Stomach (tissue), 9 donors: ENCODE measurements around the gene CAPN3. TPM values are rescaled to one million over a fixed set of nuclear protein-coding genes. Genes with fewer than 3 reads are reported as not detected.

ENCODE experiments used
- DNase-seq, 2 donors: peaks; one replicate each; pipeline versions ENCODE4 v3.0.0 to v3.0.0-alpha.2; 2013 to 2019
- H3K27ac ChIP-seq, 5 donors: fragments of 200-600 bp in 4 of 5; sonication (generic) in 4 of 5; one replicate each; pipeline ENCODE4 v1.5.1; 2013 to 2019; ENCODE audit warnings: mild to moderate bottlenecking in 1 of 5, moderate library complexity in 1 of 5
- H3K27me3 ChIP-seq, 3 donors: fragments of 200-600 bp; sonication (generic); one replicate each; pipeline ENCODE4 v1.5.1; 2017 to 2019; ENCODE audit warnings: mixed run types in 1 of 3
- H3K36me3 ChIP-seq, 4 donors: fragments of 200-600 bp; sonication (generic); 1 replicate in 3 of 4; 2 replicates in 1 of 4; pipeline ENCODE4 v1.5.1; 2016 to 2019
- H3K4me1 ChIP-seq, 4 donors: fragments of 200-600 bp; sonication (generic); one replicate each; pipeline ENCODE4 v1.5.1; 2016 to 2019
- H3K4me3 ChIP-seq, 4 donors: fragments of 200-600 bp; sonication (generic) in 3 of 4; one replicate each; pipeline ENCODE4 v1.5.1; 2016 to 2019; ENCODE audit warnings: mild to moderate bottlenecking in 1 of 4
- H3K9me3 ChIP-seq, 4 donors: fragments of 200-600 bp; sonication (generic); one replicate each; pipeline ENCODE4 v1.5.1; 2016 to 2019
- CTCF ChIP-seq, 7 experiments: fragments of 450-650 bp in 4 of 7; fragments of 200-600 bp in 3 of 7; sonication (generic) in 3 of 7; IDR thresholded peaks; one replicate each; pipeline ENCODE4 v1.5.1; 2016 to 2019; ENCODE audit warnings: antibody characterized with exemption in 7 of 7, control low read depth in 2 of 7, mild to moderate bottlenecking in 1 of 7
- EP300 ChIP-seq: sonication (generic); formaldehyde crosslinking; IDR thresholded peaks from one replicate; pipeline ENCODE4 v1.6.1; 2017; ENCODE audit warnings: antibody characterized with exemption
- POLR2A ChIP-seq, 4 donors: fragments of 450-650 bp; IDR thresholded peaks; one replicate each; pipeline ENCODE4 v1.6.1; 2016; ENCODE audit warnings: antibody characterized with exemption in 4 of 4, control low read depth in 2 of 4, mild to moderate bottlenecking in 1 of 4, moderate library complexity in 1 of 4
- POLR2AphosphoS5 ChIP-seq, 3 donors: sonication (generic); formaldehyde crosslinking; IDR thresholded peaks; one replicate each; pipeline ENCODE4 v1.6.1; 2016; ENCODE audit warnings: antibody characterized with exemption in 3 of 3
- WGBS, 5 donors: extraction: QIAGEN DNeasy Blood & Tissue Kit in 3 of 5; methylation state at CpG; one replicate each; pipeline versions ENCODE4 v1.1.5 to v1.1.7; 2013 to 2018; 5-methylcytosine and 5-hydroxymethylcytosine counted together
- intact Hi-C: fragments of 100-400 bp; cut with DNase I; formaldehyde crosslinking; loops from one replicate; pipeline ENCODE4 v1.15.1; 2023; ENCODE audit warnings: low total_unique reads
- polyA plus RNA-seq, 3 donors: library from polyadenylated mRNA; stranded (reverse); fragments of 200-250 nt; gene quantifications; one replicate each; pipeline ENCODE4 v1.2.3, GENCODE V29; 2013
- total RNA-seq, 5 donors: library from RNA; depleted of rRNA; stranded (reverse); fragments of >200 nt; gene quantifications; one replicate each; pipeline versions ENCODE4 v1.1.0 to v1.2.3, GENCODE V29; 2014 to 2016
- donor health status: healthy with polysubstance abuse.
- donor health status: Bipolar disorder and iron deficiency.
- donor health status: healthy.

Gene CAPN3
- total and polyA plus RNA-seq, 8 donors, result 0.29 to 244 (median 10.9) TPM

- no peak overlapping the region for H3K4me3 ChIP-seq
- H3K27ac ChIP-seq, result no peak overlapping the region
- TF ChIP-seq POLR2A (IDR thresholded peaks at IDR 0.05) (no peak), EP300 (no peak), POLR2AphosphoS5 (IDR thresholded peaks at IDR 0.05) (no peak), CTCF (IDR thresholded peaks at IDR 0.05) (no peak)
- intact Hi-C loops, result no loop called here
- WGBS, 5 donors, result 82 to 92% (median 91%) methylated on average over 4 of the region's 4 CpGs
- no peaks in the 10 kb centered on the region for H3K36me3 ChIP-seq
- H3K4me1 ChIP-seq, result no peaks in the 10 kb centered on the region
- peaks cover 0 to 10% (median 4%) of the 10 kb centered on the region in 4 donors for H3K9me3 ChIP-seq
- no peak for DNase-seq
- H3K27me3 ChIP-seq, result no peaks in the 10 kb centered on the region
Observed at GRCh38 chr15:42373936-42374335, 14.6 kb downstream of the CAPN3 start.

GRCh38 chr15:42374810-42375209 lies 15.5 kb downstream of the CAPN3 start:
- no peaks in the 10 kb centered on the region for H3K27me3 ChIP-seq
- no peak for TF ChIP-seq EP300
- no peak for TF ChIP-seq CTCF (IDR thresholded peaks at IDR 0.05)
- no peak for TF ChIP-seq POLR2AphosphoS5 (IDR thresholded peaks at IDR 0.05)
- TF ChIP-seq POLR2A (IDR thresholded peaks at IDR 0.05), result no peak
- WGBS, 5 donors, result 69 to 96% (median 93%) methylated on average over 1 of the region's 1 CpG
- intact Hi-C loops, result no loop called here
- DNase-seq, result no peak
- no peak overlapping the region for H3K4me3 ChIP-seq
- H3K9me3 ChIP-seq, result peaks cover 0 to 10% (median 4%) of the 10 kb centered on the region in 4 donors
- no peaks in the 10 kb centered on the region for H3K4me1 ChIP-seq
- H3K36me3 ChIP-seq, result no peaks in the 10 kb centered on the region
- no peak overlapping the region for H3K27ac ChIP-seq

GRCh38 chr15:42375252-42375651 lies 16.0 kb downstream of the CAPN3 start:
- peaks cover 0 to 10% (median 4%) of the 10 kb centered on the region in 4 donors for H3K9me3 ChIP-seq
- intact Hi-C loops, result no loop called here
- H3K36me3 ChIP-seq, result no peaks in the 10 kb centered on the region
- no peaks in the 10 kb centered on the region for H3K27me3 ChIP-seq
- DNase-seq, result no peak
- no peaks in the 10 kb centered on the region for H3K4me1 ChIP-seq
- no peak for TF ChIP-seq POLR2AphosphoS5 (IDR thresholded peaks at IDR 0.05)
- TF ChIP-seq POLR2A (IDR thresholded peaks at IDR 0.05), result no peak
- no peak for TF ChIP-seq CTCF (IDR thresholded peaks at IDR 0.05)
- no peak for TF ChIP-seq EP300
- H3K4me3 ChIP-seq, result no peak overlapping the region
- WGBS, 5 donors, result 93 to 97% (median 94%) methylated on average over 5 of the region's 5 CpGs
- no peak overlapping the region for H3K27ac ChIP-seq

GRCh38 chr15:42375941-42376340 lies 16.6 kb downstream of the CAPN3 start:
- Histone ChIP-seq H3K27ac (no peak overlapping the region), H3K9me3 (peaks cover 0 to 10% (median 4%) of the 10 kb centered on the region in 4 donors), H3K36me3 (no peaks in the 10 kb centered on the region), H3K4me1 (no peaks in the 10 kb centered on the region), H3K27me3 (no peaks in the 10 kb centered on the region), H3K4me3 (no peak overlapping the region)
- DNase-seq, result no peak
- TF ChIP-seq CTCF (IDR thresholded peaks at IDR 0.05) (no peak), EP300 (no peak), POLR2A (IDR thresholded peaks at IDR 0.05) (no peak), POLR2AphosphoS5 (IDR thresholded peaks at IDR 0.05) (no peak)
- 71 to 80% (median 77%) methylated on average over 4 of the region's 4 CpGs for WGBS, 5 donors
- intact Hi-C loops, result no loop called here
